HL-60 (cell line): ENCODE measurements around the gene GARIN5B.

Experiments used
- CTCF ChIP-seq: IDR thresholded peaks from one replicate; pipeline ENCODE4 v1.5.1; 2011; ENCODE audit warnings: low read length, control low read depth, inconsistent platforms; ENCODE audit not compliant: insufficient read depth
- POLR2AphosphoS5 ChIP-seq: IDR thresholded peaks from 2 replicates; pipeline ENCODE4 v1.6.1; 2012; ENCODE audit warnings: low read depth

GRCh38 chr19:55372316-55373081, 9.4 kb upstream of the GARIN5B start:
- no peak for TF ChIP-seq CTCF
- no peak for TF ChIP-seq POLR2AphosphoS5
